ENCODE results near the gene DAAM1.

DNA sequence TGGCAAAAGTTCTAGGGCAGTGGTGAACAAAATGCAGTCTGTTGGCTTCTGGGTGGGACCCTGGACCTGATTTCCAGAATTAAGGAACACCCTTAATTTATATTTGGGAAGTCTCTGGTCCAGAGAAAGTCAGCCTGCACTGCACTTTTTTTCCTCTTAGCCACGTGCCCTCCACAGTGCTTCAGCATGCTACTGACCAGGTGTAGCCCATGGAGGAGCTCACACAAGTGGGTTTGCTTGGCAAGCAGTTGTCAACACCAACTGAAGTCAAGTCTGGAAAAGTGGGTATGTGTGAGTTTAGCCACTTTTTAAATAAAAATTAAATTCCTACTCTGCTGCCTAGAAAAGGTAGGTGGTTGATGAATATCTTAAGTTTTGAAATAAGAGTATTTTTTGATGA is 111.3 kb downstream of the DAAM1 start:
- TF ChIP-seq, protein P1, sequence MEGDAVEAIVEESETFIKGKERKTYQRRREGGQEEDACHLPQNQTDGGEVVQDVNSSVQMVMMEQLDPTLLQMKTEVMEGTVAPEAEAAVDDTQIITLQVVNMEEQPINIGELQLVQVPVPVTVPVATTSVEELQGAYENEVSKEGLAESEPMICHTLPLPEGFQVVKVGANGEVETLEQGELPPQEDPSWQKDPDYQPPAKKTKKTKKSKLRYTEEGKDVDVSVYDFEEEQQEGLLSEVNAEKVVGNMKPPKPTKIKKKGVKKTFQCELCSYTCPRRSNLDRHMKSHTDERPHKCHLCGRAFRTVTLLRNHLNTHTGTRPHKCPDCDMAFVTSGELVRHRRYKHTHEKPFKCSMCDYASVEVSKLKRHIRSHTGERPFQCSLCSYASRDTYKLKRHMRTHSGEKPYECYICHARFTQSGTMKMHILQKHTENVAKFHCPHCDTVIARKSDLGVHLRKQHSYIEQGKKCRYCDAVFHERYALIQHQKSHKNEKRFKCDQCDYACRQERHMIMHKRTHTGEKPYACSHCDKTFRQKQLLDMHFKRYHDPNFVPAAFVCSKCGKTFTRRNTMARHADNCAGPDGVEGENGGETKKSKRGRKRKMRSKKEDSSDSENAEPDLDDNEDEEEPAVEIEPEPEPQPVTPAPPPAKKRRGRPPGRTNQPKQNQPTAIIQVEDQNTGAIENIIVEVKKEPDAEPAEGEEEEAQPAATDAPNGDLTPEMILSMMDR (IDR thresholded peaks at IDR 0.05), result no peak
- TF ChIP-seq POLR2A (IDR thresholded peaks at IDR 0.05), result no peak

Measured in thyroid gland (tissue), 4 donors.